NB4 (cell line): ENCODE measurements around the gene EVA1A.

ENCODE experiments used
- DNase-seq: peaks from one replicate; pipeline ENCODE4 v3.0.0; 2010; ENCODE audit warnings: low read depth
- H3K4me3 ChIP-seq: one replicate; pipeline ENCODE4 v1.5.1; 2011; ENCODE audit warnings: mild to moderate bottlenecking, low read depth, low read length, moderate library complexity
- CTCF ChIP-seq: IDR thresholded peaks from one replicate; pipeline ENCODE4 v1.5.1; 2012; ENCODE audit warnings: low read depth, low read length
- MAX ChIP-seq: IDR thresholded peaks from 2 replicates; pipeline ENCODE4 v1.6.1; 2011; ENCODE audit warnings: low read depth, low read length
- MYC ChIP-seq: IDR thresholded peaks from 2 replicates; pipeline ENCODE4 v1.6.1; 2011; ENCODE audit warnings: low read depth, low read length
- POLR2A ChIP-seq: IDR thresholded peaks from 2 replicates; pipeline ENCODE4 v1.6.1; 2011; ENCODE audit warnings: mild to moderate bottlenecking; ENCODE audit not compliant: insufficient read length; ENCODE audit errors: extremely low read depth

EVA1A gene

GRCh38 chr2:75570024-75570947 is 9.5 kb upstream of the EVA1A start:
- TF ChIP-seq MYC, result no peak
- no peak for TF ChIP-seq CTCF
- no peak for TF ChIP-seq POLR2A
- TF ChIP-seq MAX, result no peak

GRCh38 chr2:75569546-75569945 is 8.8 kb upstream of the EVA1A start:
- TF ChIP-seq POLR2A (no peak), MYC (no peak), CTCF (no peak), MAX (no peak)
- no peak overlapping the region for H3K4me3 ChIP-seq
- no peak for DNase-seq

More at GRCh38 chr2:75570024-75570947, 9.5 kb upstream of the EVA1A start:
- no peak overlapping the region for H3K4me3 ChIP-seq
- DNase-seq, result no peak

- H3K4me3 ChIP-seq, result no peak overlapping the region
- TF ChIP-seq CTCF (no peak), POLR2A (no peak), MYC (no peak), MAX (no peak)
- DNase-seq, result no peak
Observed at GRCh38 chr2:75568174-75568573, 7.4 kb upstream of the EVA1A start.

GRCh38 chr2:75565472-75566462 is 5.0 kb upstream of the EVA1A start:
- no peak for TF ChIP-seq POLR2A
- TF ChIP-seq MAX, result no peak
- no peak for TF ChIP-seq CTCF
- no peak for TF ChIP-seq MYC
- no peak overlapping the region for H3K4me3 ChIP-seq
- no peak for DNase-seq

GRCh38 chr2:75564713-75565359 is 4.1 kb upstream of the EVA1A start:
- TF ChIP-seq CTCF, result no peak
- no peak for TF ChIP-seq MYC
- no peak for TF ChIP-seq POLR2A
- TF ChIP-seq MAX, result no peak
- no peak overlapping the region for H3K4me3 ChIP-seq
- no peak for DNase-seq
